Psoas muscle (tissue), 8 donors: ENCODE results near the gene MUC4. TPM values are rescaled to one million over a fixed set of nuclear protein-coding genes. Genes with fewer than 3 reads are reported as not detected.
"Not testable (repeated sequence)": the region's sequence is repeated elsewhere in the genome, so short reads cannot be mapped to it uniquely, and the experiment has no call there.

Source experiments
- ATAC-seq, 4 donors: fragments of 200-7000 bp; cut with Tn5 transposase; one replicate each; pipeline ENCODE4 v1.9.1; 2020; ENCODE audit warnings: moderate library complexity in 3 of 4, mild to moderate bottlenecking in 2 of 4
- DNase-seq, 2 donors: peaks; one replicate each; pipeline ENCODE4 v3.0.0-alpha.2; 2020
- H3K27ac ChIP-seq: fragments of 200-600 bp; one replicate; pipeline ENCODE4 v1.8.0; 2022
- H3K27me3 ChIP-seq, 3 donors: fragments of 200-600 bp in 1 of 3; one replicate each; pipeline versions ENCODE4 v1.6.1 to v1.8.0; 2013 to 2022; ENCODE audit warnings: low read length in 2 of 3, mild to moderate bottlenecking in 2 of 3, moderate library complexity in 1 of 3; ENCODE audit not compliant: insufficient read depth in 3 of 3
- H3K36me3 ChIP-seq, 2 donors: fragments of 200-600 bp in 1 of 2; one replicate each; pipeline versions ENCODE4 v1.6.1 to v1.8.0; 2013 to 2022; ENCODE audit warnings: low read depth in 1 of 2, mild to moderate bottlenecking in 1 of 2, moderate library complexity in 1 of 2; ENCODE audit not compliant: insufficient read depth in 1 of 2
- H3K4me1 ChIP-seq: fragments of 200-600 bp; one replicate; pipeline ENCODE4 v1.8.0; 2022
- H3K4me3 ChIP-seq: fragments of 200-600 bp; one replicate; pipeline ENCODE4 v1.8.0; 2022; ENCODE audit warnings: mild to moderate bottlenecking
- H3K9me3 ChIP-seq: fragments of 200-600 bp; one replicate; pipeline ENCODE4 v1.8.0; 2022
- whole genome bisulfite sequencing, 3 donors: extraction: QIAGEN DNeasy Blood & Tissue Kit; methylation state at CpG; one replicate each; pipeline versions ENCODE4 v1.1.6 to v1.1.7; 2013; 5-methylcytosine and 5-hydroxymethylcytosine counted together
- intact Hi-C, 2 donors: fragments of 100-400 bp; cut with DNase I; formaldehyde crosslinking; loops; one replicate each; pipeline versions ENCODE4 v1.11.0 to v1.14.2; 2022
- polyA plus RNA-seq, 3 donors: library from polyadenylated mRNA; stranded (reverse); fragments of 200-250 nt; gene quantifications; one replicate each; pipeline ENCODE4 v1.2.3, GENCODE V29; 2013
- total RNA-seq, 4 donors: library from RNA; stranded (reverse); fragmentation: NEBNext Ultra II Directional in 2 of 4; extraction: Animal tissue kit (Norgen Biotek cat#: 25700) in 2 of 4; gene quantifications; one replicate each; pipeline versions ENCODE4 v1.2.1 to v1.2.4, GENCODE V29; 2021 to 2023
- TF ChIP-seq, protein P1 (sequence below): fragments of 200-600 bp; IDR thresholded peaks from one replicate; pipeline ENCODE4 v1.8.0; 2022; ENCODE audit warnings: antibody characterized with exemption
- donor health status: healthy with polysubstance abuse.
- donor health status: DM: no; HTN: no; CAD: no; lungs with moderate emphysema.
- donor health status: Bipolar disorder and iron deficiency.
- donor health status: healthy.
- donor health status: DM: yes; HTN: yes; CAD: no.
- donor health status: DM: no; HTN: no; CAD: no.
- donor health status: DM: no; HTN: no; CAD: no.
- donor health status: DM: yes; HTN: yes; CAD: no.

MUC4 gene
- total and polyA plus RNA-seq, 7 donors = 0.01 to 0.08 (median 0.02) TPM; not detected in 4

DNA sequence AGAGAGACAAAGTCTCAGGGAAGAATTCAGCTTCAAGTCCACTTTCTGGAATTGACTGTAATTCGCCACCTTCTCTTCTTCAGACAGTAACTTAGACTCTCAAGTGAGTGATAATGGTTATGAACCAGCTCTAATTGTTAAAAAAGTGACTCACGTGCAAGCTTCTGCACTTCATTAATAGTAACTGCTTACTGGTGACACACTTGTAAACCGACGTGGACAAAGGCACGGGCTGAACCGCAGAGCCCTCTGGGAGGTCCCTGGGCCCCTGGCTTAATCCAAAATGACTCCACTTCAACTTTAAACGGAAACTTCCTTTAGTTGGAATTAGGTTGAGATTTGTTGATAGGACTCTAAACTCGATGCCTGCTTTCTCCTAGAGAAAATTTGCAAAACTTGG lies 17.0 kb downstream of the MUC4 start:
- WGBS, 3 donors = 40 to 49% (median 45%) methylated on average over 8 of the region's 8 CpGs
- TF ChIP-seq, protein P1, sequence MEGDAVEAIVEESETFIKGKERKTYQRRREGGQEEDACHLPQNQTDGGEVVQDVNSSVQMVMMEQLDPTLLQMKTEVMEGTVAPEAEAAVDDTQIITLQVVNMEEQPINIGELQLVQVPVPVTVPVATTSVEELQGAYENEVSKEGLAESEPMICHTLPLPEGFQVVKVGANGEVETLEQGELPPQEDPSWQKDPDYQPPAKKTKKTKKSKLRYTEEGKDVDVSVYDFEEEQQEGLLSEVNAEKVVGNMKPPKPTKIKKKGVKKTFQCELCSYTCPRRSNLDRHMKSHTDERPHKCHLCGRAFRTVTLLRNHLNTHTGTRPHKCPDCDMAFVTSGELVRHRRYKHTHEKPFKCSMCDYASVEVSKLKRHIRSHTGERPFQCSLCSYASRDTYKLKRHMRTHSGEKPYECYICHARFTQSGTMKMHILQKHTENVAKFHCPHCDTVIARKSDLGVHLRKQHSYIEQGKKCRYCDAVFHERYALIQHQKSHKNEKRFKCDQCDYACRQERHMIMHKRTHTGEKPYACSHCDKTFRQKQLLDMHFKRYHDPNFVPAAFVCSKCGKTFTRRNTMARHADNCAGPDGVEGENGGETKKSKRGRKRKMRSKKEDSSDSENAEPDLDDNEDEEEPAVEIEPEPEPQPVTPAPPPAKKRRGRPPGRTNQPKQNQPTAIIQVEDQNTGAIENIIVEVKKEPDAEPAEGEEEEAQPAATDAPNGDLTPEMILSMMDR = no peak
- no peak overlapping the region for H3K4me3 ChIP-seq
- no peak overlapping the region for H3K27ac ChIP-seq
- no peak for ATAC-seq
- no peaks in the 10 kb centered on the region for H3K36me3 ChIP-seq
- no peaks in the 10 kb centered on the region for H3K27me3 ChIP-seq
- DNase-seq = no peak
- no peaks in the 10 kb centered on the region for H3K9me3 ChIP-seq
- no peaks in the 10 kb centered on the region for H3K4me1 ChIP-seq
- intact Hi-C loops = no loop called here

DNA sequence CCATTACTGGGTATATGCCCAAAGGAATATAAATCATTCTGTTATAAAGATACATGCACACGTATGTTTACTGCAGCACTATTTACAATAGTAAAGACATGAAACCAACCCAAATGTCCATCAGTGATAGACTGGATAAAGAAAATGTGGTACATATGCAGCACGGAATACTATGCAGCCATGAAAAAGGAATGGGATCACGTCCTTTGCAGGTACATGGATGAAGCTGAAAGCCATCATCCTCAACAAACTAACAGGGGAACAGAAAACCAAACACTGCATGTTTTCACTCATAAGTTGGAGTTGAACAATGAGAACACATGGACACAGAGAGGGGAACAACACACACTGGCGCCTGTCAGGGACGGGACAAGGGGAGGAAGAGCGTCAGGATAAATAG lies 19.1 kb downstream of the MUC4 start:
- DNase-seq, H3K4me3 ChIP-seq, H3K27me3 ChIP-seq, intact Hi-C loops, H3K36me3 ChIP-seq, ATAC-seq, H3K4me1 ChIP-seq, H3K9me3 ChIP-seq, H3K27ac ChIP-seq: not testable (repeated sequence)
- 76 to 79% (median 76%) methylated on average over 6 of the region's 6 CpGs for WGBS, 3 donors

DNA sequence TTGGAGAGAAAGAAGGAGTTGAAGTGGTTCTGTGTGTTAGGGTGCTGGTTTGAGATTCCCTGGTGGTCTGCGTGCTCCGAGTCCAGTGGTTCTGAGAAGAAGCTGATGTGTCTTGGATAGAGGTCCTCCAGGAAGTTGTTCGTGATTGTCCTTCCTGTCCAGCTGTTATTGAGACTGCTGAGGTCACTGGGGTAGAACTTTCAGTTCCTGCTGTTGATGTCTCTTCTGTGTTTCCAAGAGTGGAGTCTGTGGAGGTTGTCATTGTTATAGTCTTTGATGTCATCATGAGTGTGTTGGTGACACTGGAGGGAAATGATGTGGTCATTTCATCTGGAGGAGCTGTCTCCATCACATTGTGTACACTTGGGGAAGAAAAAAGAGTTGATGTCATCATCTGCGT lies 20.8 kb downstream of the MUC4 start:
- TF ChIP-seq, protein P1 = no peak
- Histone ChIP-seq H3K27me3 (no peaks in the 10 kb centered on the region), H3K27ac (no peak overlapping the region), H3K36me3 (no peaks in the 10 kb centered on the region), H3K4me3 (no peak overlapping the region), H3K9me3 (no peaks in the 10 kb centered on the region), H3K4me1 (no peaks in the 10 kb centered on the region)
- intact Hi-C loops = no loop called here
- DNase-seq (no peak), ATAC-seq (no peak)
- 78 to 81% (median 79%) methylated on average over 4 of the region's 4 CpGs for WGBS, 3 donors

DNA sequence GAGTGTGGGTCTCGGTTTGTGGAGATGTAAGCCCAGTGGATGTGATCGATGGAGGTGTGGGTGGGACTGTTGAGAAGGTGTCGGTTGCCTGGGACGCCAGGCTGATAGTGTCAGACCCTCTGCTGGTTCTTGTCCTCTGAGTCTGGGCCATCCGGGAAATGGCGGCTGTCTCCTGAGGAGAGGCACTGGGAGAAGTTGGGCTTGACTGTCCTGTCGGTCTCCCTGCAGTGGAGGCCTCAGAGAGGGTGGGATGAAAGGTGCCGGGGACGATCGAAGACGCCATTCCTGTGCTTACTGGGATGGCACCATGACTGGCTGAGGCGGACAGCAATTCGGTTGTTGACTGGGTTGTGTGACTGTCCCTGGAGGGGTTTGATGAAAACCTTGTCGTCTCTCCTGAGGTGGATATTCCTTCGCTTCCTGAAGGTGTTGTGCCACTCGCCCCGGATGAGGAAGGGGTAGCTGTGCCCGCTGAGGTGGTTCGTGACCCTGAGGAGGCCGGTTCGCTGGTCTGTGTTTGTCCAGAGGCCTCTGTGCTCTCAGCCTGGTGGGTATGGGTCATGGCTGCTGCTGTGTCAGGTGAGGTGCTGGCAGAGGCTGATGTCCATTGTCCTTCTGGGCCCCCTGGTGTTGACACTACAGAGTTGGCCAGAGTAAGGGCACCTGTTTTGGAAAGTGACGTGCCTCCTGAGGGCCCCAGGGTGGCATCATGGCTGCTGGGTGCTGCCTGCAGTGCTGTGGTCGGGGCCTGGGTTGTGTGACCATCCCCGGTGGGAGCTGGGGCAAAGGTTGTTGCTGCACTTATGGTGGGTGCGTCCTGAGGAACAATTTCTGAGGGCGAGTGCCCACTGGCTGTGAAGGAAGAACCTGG lies 22.8 kb downstream of the MUC4 start:
- no peaks in the 10 kb centered on the region for H3K4me1 ChIP-seq
- DNase-seq (no peak), ATAC-seq (no peak)
- no peak overlapping the region for H3K4me3 ChIP-seq
- H3K9me3 ChIP-seq = no peaks in the 10 kb centered on the region
- H3K27me3 ChIP-seq = no peaks in the 10 kb centered on the region
- no peaks in the 10 kb centered on the region for H3K36me3 ChIP-seq
- TF ChIP-seq, protein P1 = no peak
- intact Hi-C loops = no loop called here
- WGBS, 3 donors = 85 to 90% (median 86%) methylated on average over 26 of the region's 26 CpGs
- no peak overlapping the region for H3K27ac ChIP-seq

DNA sequence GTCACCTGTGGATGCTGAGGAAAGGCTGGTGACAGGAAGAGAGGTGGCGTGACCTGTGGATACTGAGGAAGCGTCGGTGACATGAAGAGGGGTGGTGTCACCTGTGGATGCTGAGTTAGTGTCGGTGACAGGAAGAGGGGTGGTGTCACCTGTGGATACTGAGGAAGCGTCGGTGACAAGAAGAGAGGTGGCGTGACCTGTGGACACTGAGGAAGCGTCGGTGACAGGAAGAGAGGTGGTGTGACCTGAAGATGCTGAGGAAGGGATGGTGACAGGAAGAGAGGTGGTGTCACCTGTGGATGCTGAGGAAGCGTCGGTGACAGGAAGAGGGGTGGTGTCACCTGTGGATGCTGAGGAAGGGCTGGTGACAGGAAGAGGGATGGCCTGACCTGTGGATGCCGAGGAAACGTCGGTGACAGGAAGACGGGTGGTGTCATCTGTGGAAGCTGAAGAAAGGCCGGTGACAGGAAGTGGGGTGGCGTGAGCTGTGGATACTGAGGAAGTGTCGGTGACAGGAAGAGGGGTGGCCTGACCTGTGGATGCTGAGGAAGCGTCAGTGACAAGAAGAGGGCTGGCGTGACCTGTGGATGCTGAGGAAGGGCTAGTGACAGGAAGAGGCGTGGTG lies 25.8 kb downstream of the MUC4 start:
- 86 to 89% (median 88%) methylated on average over 21 of the region's 21 CpGs for WGBS, 3 donors
- intact Hi-C loops, ATAC-seq, H3K27me3 ChIP-seq, H3K36me3 ChIP-seq, H3K9me3 ChIP-seq, DNase-seq, H3K4me1 ChIP-seq, H3K4me3 ChIP-seq, H3K27ac ChIP-seq: not testable (repeated sequence)

DNA sequence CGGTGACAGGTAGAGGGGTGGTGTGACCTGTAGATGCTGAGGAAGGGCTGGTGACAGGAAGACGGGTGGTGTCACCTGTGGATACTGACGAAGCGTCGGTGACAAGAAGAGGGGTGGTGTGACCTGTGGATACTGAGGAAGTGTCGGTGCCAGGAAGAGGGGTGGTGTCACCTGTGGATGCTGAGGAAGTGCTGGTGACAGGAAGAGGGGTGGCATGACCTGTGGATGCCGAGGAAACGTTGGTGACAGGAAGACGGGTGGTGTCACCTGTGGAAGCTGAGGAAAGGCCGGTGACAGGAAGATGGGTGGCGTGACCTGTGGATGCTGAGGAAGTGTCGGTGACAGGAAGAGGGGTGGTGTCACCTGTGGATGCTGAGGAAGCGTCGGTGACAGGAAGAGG lies 27.7 kb downstream of the MUC4 start:
- DNase-seq, H3K9me3 ChIP-seq, H3K36me3 ChIP-seq, H3K4me1 ChIP-seq, intact Hi-C loops, ATAC-seq, H3K27me3 ChIP-seq, H3K27ac ChIP-seq, H3K4me3 ChIP-seq: not testable (repeated sequence)
- 87 to 89% (median 88%) methylated on average over 14 of the region's 14 CpGs for WGBS, 3 donors

DNA sequence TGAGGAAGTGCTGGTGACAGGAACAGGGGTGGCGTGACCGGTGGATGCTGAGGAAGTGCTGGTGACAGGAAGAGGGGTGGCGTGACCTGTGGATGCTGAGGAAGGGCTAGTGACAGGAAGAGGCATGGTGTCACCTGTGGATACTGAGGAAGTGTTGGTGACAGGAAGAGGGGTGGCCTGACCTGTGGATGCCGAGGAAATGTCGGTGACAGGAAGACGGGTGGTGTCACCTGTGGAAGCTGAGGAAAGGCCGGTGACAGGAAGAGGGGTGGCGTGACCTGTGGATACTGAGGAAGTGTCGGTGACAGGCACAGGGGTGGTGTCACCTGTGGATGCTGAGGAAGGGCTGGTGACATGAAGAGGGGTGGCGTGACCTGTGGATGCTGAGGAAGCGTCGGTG lies 30.5 kb downstream of the MUC4 start:
- ATAC-seq, H3K4me1 ChIP-seq, DNase-seq, H3K4me3 ChIP-seq, H3K9me3 ChIP-seq, H3K27ac ChIP-seq, H3K27me3 ChIP-seq, H3K36me3 ChIP-seq, intact Hi-C loops: not testable (repeated sequence)
- 83 to 89% (median 84%) methylated on average over 10 to 12 of the region's 12 CpGs for WGBS, 3 donors
